ENCODE measurements around the gene FREM2.
A peak's percentile ranks its signal among the peaks of the same experiment; 100 is the strongest.

FREM2 gene

DNA sequence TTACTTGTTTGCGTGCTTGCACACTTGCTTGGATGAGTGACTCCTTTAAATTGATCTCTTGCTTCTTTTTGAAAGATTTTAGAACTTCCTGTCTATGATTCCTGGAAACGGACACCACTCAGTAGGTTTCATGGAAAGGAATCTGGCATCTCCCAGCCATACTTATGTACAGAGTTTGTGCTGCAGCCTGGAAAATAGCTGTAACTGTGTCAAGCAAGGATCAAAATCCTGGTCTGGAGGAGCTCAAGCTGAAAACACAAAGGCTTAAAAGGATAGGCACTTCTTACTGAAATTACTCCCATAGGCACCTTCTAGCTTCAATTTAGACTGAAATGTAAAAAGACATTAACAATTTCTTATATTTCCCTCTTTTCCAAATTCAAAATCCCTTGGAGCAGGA, 1.4 kb upstream of the FREM2 start:
- DNase-seq: no peak

DNA sequence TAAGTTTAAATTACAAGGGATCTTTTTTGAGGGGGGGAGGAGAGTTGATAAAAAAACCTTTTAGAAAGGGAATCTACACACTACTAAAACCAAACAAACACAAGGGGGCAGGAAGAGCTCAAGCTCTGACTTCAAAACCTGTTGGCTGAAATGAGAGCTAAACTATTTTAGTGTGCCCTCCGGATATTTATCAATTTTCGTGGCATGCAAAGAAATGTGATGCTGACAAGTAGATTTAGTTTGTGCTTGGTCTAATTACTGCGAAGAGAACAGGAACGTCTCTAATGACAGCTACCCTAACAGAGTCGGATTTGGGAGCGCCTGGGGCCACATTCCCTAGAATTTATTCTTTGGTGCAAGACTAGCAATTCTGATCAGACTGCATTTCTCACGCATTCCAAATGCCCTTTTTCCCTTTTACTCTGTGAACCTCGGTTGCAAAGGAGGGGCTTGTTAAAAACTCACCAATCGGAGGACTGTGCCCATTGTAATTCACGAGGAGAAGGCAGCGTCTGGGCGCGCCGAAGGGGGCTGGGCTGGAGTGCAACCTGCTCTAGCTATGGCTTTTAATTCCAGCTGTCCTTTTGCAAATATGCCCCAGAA, 802 bp upstream of the FREM2 start:
- no peak for DNase-seq

DNA sequence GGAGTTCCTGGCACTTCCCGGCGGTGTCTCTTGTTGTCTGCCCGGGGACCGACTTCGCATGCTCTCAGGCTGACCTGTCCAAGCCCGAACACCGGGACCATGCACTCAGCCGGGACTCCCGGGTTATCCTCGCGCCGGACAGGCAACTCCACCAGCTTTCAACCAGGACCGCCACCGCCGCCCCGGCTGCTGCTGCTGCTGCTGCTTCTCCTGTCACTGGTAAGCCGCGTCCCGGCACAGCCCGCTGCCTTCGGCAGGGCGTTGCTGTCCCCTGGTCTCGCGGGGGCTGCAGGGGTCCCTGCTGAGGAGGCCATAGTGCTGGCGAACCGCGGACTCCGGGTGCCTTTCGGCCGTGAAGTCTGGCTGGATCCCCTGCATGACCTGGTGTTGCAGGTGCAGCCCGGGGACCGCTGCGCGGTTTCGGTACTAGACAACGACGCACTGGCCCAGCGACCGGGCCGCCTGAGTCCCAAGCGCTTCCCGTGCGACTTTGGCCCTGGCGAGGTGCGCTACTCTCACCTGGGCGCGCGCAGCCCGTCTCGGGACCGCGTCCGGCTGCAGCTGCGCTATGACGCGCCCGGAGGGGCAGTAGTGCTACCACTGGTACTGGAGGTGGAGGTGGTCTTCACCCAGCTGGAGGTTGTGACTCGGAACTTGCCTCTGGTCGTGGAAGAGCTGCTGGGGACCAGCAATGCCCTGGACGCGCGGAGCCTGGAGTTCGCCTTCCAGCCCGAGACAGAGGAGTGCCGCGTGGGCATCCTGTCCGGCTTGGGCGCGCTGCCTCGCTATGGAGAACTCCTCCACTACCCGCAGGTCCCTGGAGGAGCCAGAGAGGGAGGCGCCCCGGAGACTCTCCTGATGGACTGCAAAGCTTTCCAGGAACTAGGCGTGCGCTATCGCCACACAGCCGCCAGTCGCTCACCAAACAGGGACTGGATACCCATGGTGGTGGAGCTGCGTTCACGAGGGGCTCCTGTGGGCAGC, 661 bp downstream of the FREM2 start:
- peak; percentile 76 for DNase-seq

DNA sequence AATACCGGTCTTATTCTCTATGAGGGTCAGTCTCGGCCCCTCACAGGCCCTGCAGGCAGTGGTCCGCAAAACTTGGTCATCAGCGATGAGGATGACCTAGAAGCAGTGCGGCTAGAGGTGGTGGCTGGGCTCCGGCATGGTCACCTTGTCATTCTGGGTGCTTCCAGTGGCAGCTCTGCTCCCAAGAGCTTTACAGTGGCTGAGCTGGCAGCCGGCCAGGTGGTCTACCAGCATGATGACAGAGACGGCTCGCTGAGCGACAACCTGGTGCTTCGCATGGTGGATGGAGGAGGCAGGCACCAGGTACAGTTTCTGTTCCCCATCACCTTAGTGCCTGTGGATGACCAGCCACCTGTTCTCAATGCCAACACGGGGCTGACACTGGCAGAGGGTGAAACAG, 1.8 kb downstream of the FREM2 start:
- DNase-seq: no peak

DNA sequence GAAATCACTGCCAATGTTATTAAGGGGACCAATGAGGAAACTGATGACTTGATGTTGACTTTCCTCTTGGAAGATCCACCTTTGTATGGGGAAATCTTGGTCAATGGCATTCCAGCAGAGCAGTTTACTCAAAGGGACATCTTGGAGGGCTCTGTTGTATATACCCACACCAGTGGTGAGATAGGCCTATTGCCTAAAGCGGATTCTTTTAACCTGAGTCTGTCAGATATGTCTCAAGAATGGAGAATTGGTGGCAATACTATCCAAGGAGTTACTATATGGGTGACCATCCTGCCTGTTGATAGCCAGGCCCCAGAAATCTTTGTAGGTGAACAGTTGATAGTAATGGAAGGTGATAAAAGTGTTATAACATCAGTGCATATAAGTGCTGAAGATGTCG, 3.4 kb downstream of the FREM2 start:
- no peak for DNase-seq

DNA sequence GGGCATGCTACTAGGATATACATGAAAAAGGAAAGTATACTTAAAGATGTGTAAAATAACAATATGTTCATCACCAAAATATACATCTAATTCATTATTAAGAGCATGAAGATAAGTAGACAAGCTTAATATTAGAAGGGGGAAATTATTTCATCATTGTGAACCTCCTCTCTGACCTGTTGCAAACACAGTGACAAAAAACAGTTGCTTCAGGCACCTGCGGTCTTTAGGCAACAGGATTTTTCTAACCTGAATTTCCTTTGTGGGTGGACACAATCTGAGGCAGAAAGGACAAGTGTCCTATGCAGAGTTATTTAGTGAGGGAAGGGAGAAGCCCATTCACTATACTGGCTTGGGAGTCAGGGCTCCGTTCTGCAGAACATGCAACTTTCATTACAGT, 6.3 kb downstream of the FREM2 start:
- DNase-seq: no peak

DNA sequence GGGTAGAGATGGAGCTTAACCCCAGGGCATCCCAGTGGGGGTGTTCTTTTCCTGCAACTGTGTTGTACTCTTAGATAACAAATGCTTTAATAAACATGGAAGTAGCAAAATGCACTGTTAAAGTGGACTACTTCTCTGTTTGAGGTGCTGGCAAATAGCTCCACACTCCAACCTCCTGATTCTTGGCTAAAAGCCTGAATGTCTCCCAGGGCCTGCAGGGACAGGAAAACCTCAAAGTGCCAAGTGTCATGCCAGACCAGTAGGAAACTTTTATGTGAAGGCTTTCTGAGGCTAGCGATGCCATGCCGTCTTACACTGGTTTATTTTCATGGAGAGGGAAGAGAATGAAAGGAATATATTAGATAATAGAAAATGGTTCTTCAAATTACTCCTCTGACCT, 6.8 kb downstream of the FREM2 start:
- DNase-seq: no peak

DNA sequence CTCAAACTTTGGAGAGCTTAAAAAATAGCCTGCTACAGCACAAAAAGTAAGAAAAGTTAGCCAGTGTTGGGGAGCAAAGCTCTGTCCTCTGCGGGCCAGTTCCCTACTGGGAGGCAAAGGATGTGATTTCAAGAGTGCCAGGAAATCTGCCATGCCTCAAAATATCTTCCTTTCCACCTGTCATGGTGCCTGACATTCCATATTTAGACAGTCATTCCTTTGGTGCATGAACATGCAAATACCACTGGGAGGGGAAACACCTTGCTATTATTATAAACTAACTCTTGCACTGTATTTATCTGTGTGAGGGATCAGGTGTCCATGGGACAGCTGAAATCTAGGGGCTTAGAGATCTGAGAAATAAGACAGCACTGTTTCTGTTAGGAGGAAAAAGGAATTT, 10.3 kb downstream of the FREM2 start:
- no peak for DNase-seq

DNA sequence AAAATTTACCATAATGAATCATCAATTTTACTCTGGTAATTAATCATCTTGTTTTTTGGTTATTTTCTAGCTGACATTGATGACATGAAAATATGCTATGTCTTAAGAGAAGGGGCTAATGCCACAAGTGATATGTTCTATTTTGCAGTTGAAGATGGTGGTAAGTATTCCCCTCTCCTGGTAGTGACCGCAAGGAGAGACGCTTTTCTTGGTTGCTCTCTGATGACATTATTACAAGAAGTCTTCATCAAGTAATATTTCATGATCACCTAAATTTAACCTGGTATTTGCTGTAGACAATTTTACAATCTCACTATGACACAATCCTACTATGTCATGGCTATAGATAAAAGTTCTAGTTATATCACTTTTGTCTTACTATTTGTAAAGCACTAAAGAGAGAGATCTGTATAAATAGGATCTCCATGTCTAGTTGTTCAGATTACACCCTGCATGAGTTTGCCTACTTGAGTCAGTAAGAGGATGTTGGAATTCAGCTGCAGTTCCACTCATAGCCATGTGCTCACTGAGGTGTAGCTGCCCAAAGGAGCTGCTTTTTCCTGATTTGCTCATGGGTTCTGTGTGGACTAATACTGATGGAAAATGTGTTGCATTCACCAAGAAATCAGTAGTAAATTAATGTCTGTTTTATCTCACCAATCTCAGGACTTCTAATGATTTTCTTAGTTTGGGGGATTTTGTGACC, 10.9 kb downstream of the FREM2 start:
- no peak for DNase-seq

DNA sequence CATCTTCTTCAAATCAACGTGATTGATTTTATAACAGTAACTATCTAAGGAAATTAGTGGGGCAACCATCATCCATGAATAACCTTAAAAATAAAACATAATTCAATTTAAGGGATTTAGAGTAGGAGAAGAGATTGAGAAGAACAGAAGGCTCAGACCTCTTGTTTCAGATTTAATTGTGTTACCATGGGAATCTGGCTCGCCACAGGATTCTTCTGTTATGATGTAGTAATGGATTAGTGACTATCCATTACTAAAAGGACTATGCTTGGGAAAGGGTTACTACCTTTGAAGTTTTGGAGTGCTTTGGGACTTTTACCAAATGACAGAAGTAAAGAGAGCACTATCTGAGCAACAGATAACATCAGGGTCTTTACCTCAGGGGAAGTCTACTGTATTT, 13.2 kb downstream of the FREM2 start:
- DNase-seq: no peak

DNA sequence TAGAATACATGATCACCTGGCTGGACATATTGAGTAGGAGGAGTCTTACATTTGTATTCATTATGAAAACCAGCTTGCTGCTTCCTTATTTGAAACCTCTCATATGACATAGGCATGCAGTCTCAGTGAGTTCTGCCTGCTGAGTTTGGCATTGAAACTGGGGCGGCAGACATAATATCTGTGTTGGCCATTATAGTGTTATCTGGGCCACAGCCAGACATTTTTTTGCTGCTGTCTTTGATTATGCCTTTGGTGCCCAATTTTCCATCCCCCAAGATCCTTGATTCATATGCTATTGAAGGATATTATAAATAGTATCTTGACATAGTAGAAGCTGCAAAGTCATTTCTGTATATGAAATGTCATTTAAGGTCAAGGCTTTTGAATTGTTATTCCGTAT, 15.8 kb downstream of the FREM2 start:
- no peak for DNase-seq

DNA sequence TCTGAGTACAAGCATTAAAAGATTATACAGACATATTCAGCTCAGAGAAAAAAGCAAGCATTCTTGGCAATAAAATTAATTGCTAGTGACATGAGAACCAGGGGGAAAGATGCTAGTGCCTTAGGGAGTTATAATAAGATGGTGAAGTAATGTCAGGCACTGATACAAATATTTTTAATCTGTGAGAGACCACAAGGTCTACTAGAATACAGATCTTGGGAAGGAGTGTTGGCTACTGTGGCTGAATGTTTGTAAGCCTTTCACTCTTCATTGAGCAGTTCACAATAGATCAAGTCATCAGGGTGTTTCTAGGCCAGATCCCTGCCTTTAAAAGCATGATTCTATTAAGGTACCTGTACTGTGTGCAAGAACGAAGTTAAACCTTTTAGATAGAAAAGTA, 16.4 kb downstream of the FREM2 start:
- no peak for DNase-seq

DNA sequence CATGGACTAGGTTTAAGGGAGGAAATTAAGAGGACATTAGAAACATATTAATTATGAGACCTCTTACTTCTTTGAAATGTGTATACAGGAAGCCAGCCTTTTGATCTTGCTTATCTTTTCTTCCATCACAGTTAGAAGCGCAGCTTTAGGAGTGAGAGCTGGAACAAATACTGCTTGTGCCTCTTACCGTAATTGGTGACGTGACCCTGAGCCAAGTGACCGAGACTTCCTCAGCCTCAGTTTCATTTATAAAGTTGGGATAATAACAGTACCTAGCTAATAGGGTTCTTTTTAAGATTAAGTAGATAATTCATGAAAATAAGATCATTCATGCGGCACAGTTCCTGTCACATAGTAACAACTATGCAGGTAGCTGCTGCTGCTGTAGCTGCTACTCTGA, 18.5 kb downstream of the FREM2 start:
- no peak for DNase-seq

DNA sequence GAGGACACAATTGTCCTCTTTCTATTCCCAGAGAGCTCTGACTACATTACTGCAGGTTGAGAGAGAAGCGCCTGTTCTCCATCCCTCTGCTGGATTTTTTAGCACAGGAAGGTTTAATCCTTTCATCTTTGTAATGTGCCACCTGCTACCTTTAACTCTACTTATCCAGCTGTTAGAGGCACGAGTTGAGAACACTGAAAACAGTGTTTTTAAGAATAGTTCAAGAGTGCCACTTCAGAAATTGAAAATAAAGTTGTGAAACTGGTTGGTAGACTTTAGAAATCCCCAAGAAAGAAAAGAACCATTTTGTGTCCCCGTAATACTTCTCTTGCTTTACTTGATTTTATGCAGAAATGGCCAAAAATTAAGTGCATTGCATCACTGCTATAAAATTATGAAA, 20.6 kb downstream of the FREM2 start:
- no peak for DNase-seq

DNA sequence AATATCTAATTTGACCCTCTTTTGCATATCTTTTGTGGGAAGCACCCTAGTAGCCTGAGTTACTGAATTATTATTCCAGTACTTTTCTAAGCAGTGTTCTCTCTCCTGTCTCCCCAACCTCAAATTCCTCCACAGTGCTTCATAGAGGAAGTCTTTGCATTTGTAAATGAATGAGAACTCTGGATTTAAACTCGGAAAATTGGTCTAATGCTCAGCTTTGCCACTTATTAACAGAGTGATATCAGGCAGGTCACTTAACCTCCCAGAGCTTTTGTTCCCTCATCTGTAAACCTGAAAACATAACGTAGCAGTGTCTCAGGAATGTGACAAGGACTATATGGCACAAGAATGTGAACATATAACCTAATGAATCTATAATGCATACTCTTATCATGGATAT, 26.2 kb downstream of the FREM2 start:
- no peak for DNase-seq

DNA sequence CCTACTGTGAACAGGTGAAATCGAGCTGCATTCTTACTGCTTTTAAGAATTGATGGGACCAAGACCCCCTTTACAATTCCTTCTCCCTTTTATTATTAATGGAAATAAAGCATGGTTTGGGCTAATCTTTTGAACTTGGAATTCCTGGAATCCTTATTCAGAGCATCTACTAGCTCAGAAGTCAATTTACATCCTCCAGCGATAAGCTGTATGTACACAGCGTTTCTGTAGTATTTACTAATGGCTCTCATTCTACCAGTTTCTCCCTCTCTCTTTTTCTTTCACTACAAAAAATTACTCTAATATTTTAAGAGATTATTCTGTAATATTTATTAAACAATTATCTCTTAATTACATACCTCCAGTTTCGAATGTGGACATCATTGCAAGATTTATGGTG, 31.5 kb downstream of the FREM2 start:
- no peak for DNase-seq

DNA sequence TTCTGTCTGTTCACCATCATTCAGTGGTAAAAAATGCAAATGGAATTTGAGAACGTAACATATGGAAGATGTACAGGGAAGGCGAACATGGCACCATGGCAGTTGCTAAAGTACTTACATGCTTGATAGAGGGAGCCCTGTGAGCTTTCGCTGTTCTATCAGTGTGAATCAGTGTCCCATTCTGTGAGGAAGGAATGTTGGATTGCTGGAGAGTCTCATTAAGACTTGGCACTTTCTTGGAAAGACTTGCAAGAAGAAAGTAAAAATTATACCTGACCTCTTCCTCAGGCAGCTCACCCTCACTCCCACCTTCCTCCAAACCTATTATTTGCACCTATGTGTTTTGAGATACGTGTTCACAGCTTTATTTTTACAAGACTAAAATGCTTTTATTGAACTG, 43.5 kb downstream of the FREM2 start:
- no peak for DNase-seq

DNA sequence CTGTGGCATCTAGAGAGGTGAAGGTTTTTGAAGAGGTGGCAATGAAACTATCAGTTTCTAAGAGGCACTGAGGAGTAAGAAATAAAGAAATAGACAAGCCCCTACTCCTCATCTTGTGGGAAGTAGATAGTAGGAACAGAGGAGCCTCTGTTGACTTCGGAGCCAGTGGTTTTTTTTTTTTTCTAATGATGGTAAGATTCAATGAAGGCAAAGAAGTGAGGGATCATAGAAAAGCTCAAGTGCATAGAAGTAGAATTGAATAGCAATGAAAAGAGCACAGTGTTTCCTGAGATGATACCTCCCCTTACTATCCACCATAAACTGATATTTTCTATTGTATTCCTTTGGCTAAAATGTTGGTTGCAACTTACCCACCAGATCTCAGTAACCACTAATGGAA, 46.3 kb downstream of the FREM2 start:
- no peak for DNase-seq

DNA sequence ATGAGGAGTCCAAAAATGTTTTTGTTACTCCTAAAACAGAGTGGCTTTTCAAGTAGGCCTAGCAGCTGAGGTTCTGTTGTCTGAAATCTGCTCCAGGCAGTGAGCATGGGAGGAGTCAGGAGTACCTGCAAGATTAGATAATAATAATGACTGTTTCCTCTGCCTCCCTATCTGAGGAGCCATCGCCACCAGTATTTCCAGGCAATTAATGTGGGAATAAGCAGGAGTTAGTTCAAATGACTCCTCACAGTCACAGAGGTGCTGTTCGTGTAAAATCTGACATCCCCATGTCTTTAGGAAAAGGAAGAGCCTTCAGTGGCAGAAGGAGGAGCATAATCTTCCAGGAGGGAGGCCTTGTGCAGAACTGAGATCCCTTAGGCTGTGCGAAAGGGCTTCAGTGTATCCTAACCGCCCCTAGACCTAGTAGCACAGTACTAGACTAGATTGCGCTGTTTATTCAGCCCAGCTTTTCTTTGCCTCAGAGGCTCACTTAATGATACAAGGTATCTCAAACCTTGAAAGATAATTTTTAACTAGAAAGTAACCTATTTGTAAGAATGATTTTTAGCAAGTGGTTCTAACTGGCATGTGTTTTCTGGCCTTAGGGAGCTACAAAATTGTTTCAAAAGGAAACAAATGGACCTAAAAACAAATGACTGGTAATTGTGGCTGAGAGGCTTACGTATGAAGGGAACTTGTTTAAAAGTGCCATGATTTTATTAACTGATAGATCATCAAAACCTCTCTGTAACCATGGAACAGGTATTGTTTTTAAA, 49.0 kb downstream of the FREM2 start:
- peak; percentile 18 for DNase-seq

DNA sequence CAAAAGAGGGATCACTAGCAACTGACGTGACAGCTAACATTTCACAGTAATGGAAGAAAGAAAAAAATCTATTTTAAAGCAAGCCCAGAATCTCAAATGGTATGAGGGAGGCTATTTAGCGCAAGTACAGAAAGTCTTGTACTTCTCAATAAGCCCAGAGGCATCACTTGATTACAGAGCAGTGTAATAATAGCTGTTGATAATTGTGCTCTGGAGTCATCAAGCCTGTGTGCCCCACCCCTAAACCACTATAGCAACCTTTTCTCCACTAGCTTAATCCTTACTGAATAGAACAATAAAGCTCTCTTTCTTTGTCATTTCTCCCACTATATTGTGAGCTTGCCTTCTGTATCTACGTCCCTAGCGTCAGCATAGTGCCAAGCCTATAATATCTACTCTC, 56.6 kb downstream of the FREM2 start:
- no peak for DNase-seq

DNA sequence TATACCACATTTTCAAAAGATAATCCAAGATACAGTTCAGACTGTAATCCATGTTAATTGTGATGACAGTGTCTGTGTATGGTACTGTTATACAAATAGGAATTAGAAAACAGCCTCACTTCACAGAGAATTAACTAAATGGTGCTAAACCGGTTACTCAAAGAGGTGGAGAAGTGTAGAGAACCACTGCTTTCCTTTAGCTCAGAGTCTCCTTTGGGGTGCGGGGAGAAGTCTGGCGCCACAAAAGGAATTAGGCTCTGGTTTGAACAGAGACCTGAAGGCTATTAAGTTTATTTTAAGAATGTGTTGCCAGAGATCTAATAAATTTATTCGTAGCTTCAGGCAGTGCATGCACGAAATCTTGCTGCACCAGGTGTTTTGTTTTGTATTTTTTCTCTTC, 65.8 kb downstream of the FREM2 start:
- no peak for DNase-seq

DNA sequence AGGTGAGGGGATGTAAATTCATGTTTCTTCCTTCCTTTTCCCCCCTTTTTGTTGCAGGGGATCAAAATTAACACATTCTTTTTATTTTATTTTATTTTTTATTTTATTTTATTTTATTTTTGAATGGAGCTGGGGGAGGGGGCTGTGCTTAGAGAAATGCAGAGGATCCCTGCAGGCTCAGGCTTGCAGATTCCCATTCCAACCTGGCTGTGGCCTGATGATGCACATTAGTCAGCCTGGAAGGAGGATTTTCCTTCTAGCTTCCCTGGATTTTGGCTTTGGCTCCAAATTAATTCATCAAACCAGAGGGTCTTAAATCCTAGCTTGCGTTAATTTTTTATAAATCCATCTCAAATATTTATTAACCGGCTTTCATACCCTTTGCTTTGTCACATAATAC, 67.0 kb downstream of the FREM2 start:
- DNase-seq: no peak

DNA sequence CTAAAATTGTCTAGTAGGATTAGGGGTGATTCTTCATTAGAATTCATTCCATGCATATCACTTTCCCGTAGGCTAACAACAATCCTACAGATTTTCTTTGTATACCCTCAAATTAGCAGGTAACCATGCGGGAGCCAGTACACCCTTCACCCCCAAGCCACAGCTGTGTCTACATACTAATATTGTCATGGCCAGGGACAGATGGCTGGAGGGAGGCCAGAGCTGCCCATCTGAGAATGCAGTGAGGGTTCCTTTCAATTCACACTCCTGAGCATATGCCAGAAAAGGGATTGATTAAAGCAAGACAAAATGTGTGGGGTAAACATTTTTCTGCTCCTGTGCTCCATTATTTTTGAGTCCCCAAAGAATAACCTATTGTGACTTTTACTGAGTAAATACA, 68.9 kb downstream of the FREM2 start:
- DNase-seq: no peak

Data from right kidney (tissue), 1 donor.